ENCODE results near the gene CRADD.
"Not testable (repeated sequence)": the region's sequence is repeated elsewhere in the genome, so short reads cannot be mapped to it uniquely, and the experiment has no call there.

The CRADD gene

GRCh38 chr12:93706824-93707223 lies 29.6 kb downstream of the CRADD start:
- DNase-seq (ENCODE audit: low read depth), result no peak

- peak; percentile 66 for DNase-seq (ENCODE audit: low read depth)
Observed at GRCh38 chr12:93707836-93708235, 30.7 kb downstream of the CRADD start.

- no peak for DNase-seq (ENCODE audit: low read depth)
Observed at GRCh38 chr12:93708952-93709351, 31.8 kb downstream of the CRADD start.

- no peak for DNase-seq (ENCODE audit: low read depth)
Observed at GRCh38 chr12:93709386-93709785, 32.2 kb downstream of the CRADD start.

- no peak for DNase-seq (ENCODE audit: low read depth)
Observed at GRCh38 chr12:93710574-93710926, 33.4 kb downstream of the CRADD start.

GRCh38 chr12:93711502-93711901 lies 34.3 kb downstream of the CRADD start:
- not testable (repeated sequence) for DNase-seq (ENCODE audit: low read depth)

GRCh38 chr12:93712200-93712599 lies 35.0 kb downstream of the CRADD start:
- no peak for DNase-seq (ENCODE audit: low read depth)

GRCh38 chr12:93713060-93713459 lies 35.9 kb downstream of the CRADD start:
- no peak for DNase-seq (ENCODE audit: low read depth)

- DNase-seq (ENCODE audit: low read depth), result no peak
Observed at GRCh38 chr12:93713800-93714199, 36.6 kb downstream of the CRADD start.

- no peak for DNase-seq (ENCODE audit: low read depth)
Observed at GRCh38 chr12:93714382-93714781, 37.2 kb downstream of the CRADD start.

- no peak for DNase-seq (ENCODE audit: low read depth)
Observed at GRCh38 chr12:93719710-93720109, 42.5 kb downstream of the CRADD start.

GRCh38 chr12:93720559-93720958 lies 43.4 kb downstream of the CRADD start:
- no peak for DNase-seq (ENCODE audit: low read depth)

- no peak for DNase-seq (ENCODE audit: low read depth)
Observed at GRCh38 chr12:93722179-93722578, 45.0 kb downstream of the CRADD start.

GRCh38 chr12:93722835-93723567 lies 45.8 kb downstream of the CRADD start:
- no peak for DNase-seq (ENCODE audit: low read depth)

GRCh38 chr12:93723568-93723930 lies 46.4 kb downstream of the CRADD start:
- DNase-seq (ENCODE audit: low read depth), result no peak

- DNase-seq (ENCODE audit: low read depth), result no peak
Observed at GRCh38 chr12:93725531-93725930, 48.4 kb downstream of the CRADD start.

- DNase-seq (ENCODE audit: low read depth), result no peak
Observed at GRCh38 chr12:93727195-93727811, 50.1 kb downstream of the CRADD start.

- no peak for DNase-seq (ENCODE audit: low read depth)
Observed at GRCh38 chr12:93727911-93728310, 50.7 kb downstream of the CRADD start.

GRCh38 chr12:93729934-93730333 lies 52.8 kb downstream of the CRADD start:
- DNase-seq (ENCODE audit: low read depth), result no peak

GRCh38 chr12:93733358-93733757 lies 56.2 kb downstream of the CRADD start:
- DNase-seq (ENCODE audit: low read depth), result no peak

GRCh38 chr12:93733928-93734327 lies 56.8 kb downstream of the CRADD start:
- no peak for DNase-seq (ENCODE audit: low read depth)

GRCh38 chr12:93734784-93735183 lies 57.6 kb downstream of the CRADD start:
- DNase-seq (ENCODE audit: low read depth), result no peak

GRCh38 chr12:93736640-93737178 lies 59.5 kb downstream of the CRADD start:
- no peak for DNase-seq (ENCODE audit: low read depth)

All from iris pigment epithelial cell (primary cell).